Left ventricle myocardium superior (tissue), 1 donor: ENCODE results near the gene ORC4. TPM values are rescaled to one million over a fixed set of nuclear protein-coding genes. Genes with fewer than 3 reads are reported as not detected.
A peak's percentile ranks its signal among the peaks of the same experiment; 100 is the strongest.

Experiments used
- ATAC-seq: fragments of 200-7000 bp; cut with Tn5 transposase; one replicate; pipeline ENCODE4 v1.9.1; 2020; ENCODE audit warnings: mild to moderate bottlenecking, moderate library complexity
- DNase-seq: peaks from one replicate; pipeline ENCODE4 v3.0.0-alpha.2; 2020
- intact Hi-C: fragments of 100-400 bp; cut with micrococcal nuclease; formaldehyde crosslinking; loops from one replicate; pipeline ENCODE4 v1.11.0; 2022
- long read RNA-seq: library from polyadenylated mRNA; unstranded; transcript quantifications from one replicate; pipeline ENCODE4 v2.0.0, GENCODE V29; 2021
- total RNA-seq: library from RNA; stranded (reverse); fragmentation: NEBNext Ultra II Directional; extraction: Animal tissue kit (Norgen Biotek cat#: 25700); gene quantifications from one replicate; pipeline ENCODE4 v1.2.1, GENCODE V29; 2021
- donor health status: DM: no; HTN: yes; CAD: no; lungs with severe emphysema.

The ORC4 gene
- total RNA-seq, result 49.2 TPM
- long read RNA-seq, full-length matches to known transcripts, result 44 of 62 reads
- long read RNA-seq, partial matches to known transcripts, result 4 of 62 reads
- long read RNA-seq, other reads (novel, unspliced or antisense), result 14 of 62 reads

- DNase-seq (peak; percentile 97), ATAC-seq (peak; percentile 99)
- intact Hi-C loops, result no loop called here
Observed at GRCh38 chr2:148020111-148021058, at the start of gene ORC4. Gene ORC4 (minus strand): TSS chr2:148020737. CDS start chr2:147975958, 44,779 bp downstream.

GRCh38 chr2:148067801-148068200, 47.3 kb upstream of the ORC4 start:
- no peak for ATAC-seq
- intact Hi-C loops, result no loop called here

DNA sequence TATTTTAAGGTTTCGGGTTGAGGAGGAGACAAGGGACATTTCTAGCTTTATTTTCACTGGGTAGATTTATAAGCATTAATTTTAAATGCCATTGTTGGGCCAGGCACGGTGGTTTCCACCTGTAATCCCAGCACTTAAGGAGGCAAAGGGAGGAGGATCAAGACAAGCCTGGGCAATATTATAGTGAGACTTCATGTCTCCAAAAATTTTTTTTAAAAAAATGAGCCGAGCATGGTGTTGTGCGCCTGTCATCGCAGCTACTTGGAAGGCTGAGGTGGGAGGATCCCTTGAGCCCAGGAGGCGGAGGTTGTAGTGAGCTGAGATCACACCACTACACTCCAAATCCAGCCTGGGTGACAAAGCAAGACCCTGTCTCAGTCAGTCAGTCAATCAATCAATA, 45.4 kb upstream of the ORC4 start:
- ATAC-seq (no peak), DNase-seq (no peak)
- intact Hi-C loops, result no loop called here

More at GRCh38 chr2:148067801-148068200, 47.3 kb upstream of the ORC4 start:
- no peak for DNase-seq

DNA sequence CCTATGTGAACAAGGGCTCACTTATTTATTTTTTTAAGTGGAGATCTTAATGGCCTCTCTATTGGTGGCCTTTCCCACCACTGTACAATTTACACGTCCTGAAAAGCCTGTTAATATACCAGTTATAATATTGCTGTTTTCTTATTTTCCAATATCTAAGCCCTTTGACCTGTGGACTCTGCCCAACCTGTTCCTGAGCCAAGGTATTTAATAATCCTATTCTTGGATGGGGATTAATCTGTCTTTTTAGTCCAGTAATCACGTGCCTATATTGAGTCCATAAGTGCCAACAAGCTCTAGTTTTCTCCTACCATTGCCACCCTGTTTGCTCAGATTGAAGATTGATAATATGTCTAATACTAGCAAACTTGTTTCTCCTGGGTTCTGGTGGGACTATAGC, 43.1 kb upstream of the ORC4 start:
- no peak for ATAC-seq
- no peak for DNase-seq
- intact Hi-C loops, result no loop called here

DNA sequence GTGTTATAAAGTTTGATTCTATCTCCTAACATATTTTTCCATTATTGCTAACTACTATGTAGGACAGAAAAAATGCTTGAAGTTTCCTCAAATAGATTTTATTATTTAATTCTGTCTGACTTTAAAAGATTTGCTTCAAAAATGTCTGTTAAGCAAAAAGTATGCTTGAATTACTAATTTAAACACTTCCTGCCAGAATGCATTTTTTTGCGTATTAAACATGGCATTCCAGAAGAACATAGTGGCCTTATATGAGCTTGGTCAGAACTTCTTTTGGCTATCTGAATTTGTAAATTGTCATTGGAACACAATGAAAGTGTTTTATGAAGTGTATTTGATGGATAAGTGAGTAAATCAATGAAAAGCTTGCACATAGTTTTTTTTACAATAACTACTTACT, 38.1 kb upstream of the ORC4 start:
- DNase-seq, result no peak
- ATAC-seq, result no peak
- intact Hi-C loops, result no loop called here

GRCh38 chr2:148052687-148053086, 32.1 kb upstream of the ORC4 start:
- ATAC-seq, result no peak
- intact Hi-C loops, result no loop called here

DNA sequence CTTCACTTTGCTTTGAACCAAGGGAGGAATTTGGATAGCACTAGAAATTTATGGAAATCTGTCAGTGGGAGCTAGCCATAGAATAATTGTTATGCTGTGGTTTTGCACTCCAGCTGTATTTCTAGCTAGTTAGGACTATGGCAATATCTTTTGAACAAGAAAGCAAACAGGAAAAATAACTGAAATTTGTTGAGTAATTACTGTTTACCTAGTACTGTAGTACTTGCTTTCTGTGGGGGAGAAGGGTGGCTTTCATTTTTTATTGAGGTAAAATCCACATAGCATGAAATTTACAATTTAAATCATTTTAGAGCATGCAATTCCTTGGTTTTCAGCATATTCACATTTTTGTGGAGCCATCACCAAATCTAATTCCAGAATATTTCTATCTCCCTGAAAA, 28.7 kb upstream of the ORC4 start:
- no peak for ATAC-seq
- no peak for DNase-seq
- intact Hi-C loops, result no loop called here

More at GRCh38 chr2:148052687-148053086, 32.1 kb upstream of the ORC4 start:
- DNase-seq, result no peak

DNA sequence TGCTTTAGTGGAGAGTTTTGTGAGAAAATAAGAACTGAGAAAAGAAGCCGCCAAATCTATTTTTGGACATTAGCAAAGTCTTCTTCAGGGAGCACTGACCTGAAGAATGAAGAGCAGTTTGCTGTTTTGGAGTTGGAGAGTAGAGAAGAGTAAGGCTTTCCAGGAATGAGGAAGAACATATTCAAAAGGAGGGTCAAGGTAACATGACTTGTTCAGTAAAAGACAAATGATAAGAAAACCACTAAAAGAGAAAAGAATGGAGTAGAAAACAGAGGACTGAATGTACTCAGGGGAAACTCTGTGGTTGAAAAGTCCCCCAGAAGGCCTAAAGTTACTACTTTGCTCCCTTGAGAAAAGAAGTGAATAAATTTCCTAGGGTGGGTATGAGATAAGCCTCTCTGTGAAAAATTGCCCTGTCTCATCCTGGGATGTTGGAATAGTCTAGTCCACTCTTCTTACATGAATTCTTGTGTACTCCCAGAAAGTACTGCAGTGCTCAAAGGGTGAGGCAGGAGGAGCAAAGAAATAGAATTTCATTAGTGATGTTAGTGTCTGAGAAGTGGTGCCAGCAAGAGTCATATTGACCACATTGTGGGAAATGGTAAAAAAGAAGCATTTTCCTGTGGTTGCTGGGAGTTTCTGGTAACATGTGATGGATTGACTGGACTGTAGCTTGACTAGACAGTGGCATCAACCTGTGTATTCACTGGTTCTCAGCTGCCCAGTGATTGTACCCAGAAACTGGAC, 28.1 kb upstream of the ORC4 start:
- ATAC-seq (no peak), DNase-seq (no peak)
- intact Hi-C loops, result no loop called here

DNA sequence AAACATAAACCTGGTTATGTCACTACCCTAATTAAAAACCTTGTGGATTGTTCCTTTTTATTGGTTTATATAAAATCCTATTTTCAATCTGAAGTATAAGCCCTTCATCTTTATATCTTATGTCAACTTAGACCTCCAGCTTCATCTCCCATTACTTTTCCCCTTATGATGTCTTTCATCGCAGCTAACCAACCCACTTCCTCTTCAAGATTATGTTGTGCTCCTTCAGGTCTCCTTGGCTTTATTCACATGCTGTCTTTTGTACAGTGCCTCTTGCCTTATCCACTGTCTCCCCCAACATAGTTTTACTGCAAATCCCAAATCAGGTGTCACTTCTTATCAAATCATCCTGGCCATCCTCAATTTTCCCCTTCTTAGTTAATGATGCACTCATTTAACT, 26.3 kb upstream of the ORC4 start:
- DNase-seq, result no peak
- intact Hi-C loops, result no loop called here
- ATAC-seq, result no peak

DNA sequence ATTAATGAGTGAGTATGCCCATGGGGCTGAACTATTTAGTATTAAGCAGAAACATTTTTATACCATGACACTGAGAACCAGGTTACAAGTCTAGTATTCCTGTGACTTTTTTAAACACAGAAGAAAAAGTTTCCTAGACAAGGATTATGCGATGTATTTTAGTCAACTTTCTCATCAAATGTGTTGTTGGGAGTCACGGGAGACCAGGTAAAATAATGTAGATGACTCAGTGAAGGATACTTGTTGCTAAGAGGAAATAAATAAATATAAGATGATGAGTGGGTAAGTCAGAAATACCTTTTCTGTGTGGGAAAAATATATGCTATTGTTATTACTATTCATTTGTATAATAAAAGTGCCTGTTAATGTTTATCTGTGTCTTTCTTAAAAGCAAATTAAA, 23.8 kb upstream of the ORC4 start:
- DNase-seq (no peak), ATAC-seq (no peak)
- intact Hi-C loops, result no loop called here

- intact Hi-C loops, result no loop called here
- no peak for DNase-seq
- ATAC-seq, result no peak
Observed at GRCh38 chr2:148042219-148042618, 21.7 kb upstream of the ORC4 start.

GRCh38 chr2:148039783-148040182, 19.2 kb upstream of the ORC4 start:
- DNase-seq (no peak), ATAC-seq (no peak)
- intact Hi-C loops, result no loop called here

DNA sequence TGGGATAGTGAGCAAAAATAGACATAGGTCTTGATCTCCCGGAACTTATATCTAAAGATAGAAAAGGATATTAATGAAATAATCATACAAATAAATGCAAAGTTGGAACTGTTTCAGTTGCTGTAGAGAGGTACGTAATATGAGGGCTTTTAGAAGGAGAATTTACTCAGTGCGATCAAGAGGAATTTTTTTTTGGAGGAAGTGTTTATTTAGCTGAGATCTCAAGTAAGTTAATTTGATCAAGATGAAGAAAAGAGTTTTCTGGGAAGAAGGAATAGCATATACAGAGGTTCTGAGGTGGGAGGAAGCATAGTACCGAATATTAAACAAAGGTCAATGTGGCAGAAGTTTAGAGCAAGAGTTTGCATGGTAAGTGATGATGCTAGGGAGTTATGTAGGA, 11.7 kb upstream of the ORC4 start:
- DNase-seq (no peak), ATAC-seq (no peak)
- intact Hi-C loops, result no loop called here

DNA sequence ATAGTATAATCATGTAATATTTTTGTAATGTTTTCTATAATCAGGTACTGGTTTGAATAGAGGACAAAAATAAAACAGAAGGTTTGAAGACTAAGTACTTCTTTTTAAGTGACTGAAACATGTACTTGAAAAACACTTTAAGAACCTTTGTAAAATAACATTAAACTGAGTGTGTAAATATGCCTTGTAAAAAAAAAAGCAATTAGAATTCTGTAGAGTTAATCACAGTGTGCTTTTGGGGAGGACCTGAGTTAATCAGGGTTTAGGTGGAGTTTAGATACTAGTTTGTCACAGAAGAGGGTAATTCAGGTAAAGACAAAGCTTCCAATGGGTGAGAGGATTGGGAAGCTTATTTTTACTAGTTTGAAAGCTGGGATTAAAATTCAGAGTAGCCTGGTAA, 10.6 kb upstream of the ORC4 start:
- ATAC-seq (no peak), DNase-seq (no peak)
- intact Hi-C loops, result no loop called here

- DNase-seq, result no peak
- no peak for ATAC-seq
- intact Hi-C loops, result no loop called here
Observed at GRCh38 chr2:148028781-148029180, 8.2 kb upstream of the ORC4 start.

- DNase-seq, result no peak
- intact Hi-C loops, result no loop called here
- ATAC-seq, result no peak
Observed at GRCh38 chr2:148027822-148028221, 7.3 kb upstream of the ORC4 start.

- intact Hi-C loops, result no loop called here
- DNase-seq (no peak), ATAC-seq (no peak)
Observed at GRCh38 chr2:148026573-148026972, 6.0 kb upstream of the ORC4 start.

- DNase-seq (no peak), ATAC-seq (no peak)
- intact Hi-C loops, result no loop called here
Observed at GRCh38 chr2:148023861-148024260, 3.3 kb upstream of the ORC4 start.

- DNase-seq (no peak), ATAC-seq (no peak)
- intact Hi-C loops, result no loop called here
Observed at GRCh38 chr2:148022882-148023281, 2.3 kb upstream of the ORC4 start.

DNA sequence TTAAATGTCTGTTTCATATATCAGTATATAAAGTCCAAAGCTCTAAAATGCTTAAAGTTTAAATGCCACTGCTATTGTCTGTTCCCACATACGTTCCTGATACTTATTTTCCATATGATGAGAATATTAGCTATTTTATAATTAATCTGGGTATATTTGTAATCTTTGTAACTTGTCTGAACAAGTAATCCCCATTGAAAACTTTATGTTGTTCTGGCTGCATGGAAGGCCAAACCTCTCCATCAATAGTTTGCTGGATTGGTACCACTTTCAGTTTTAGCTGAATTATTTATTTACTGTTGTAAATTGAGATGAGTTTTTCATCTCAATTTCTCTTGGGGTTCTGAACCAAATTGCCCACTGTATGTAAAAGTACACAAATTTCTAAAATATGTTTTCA, 1.8 kb upstream of the ORC4 start:
- no peak for DNase-seq
- intact Hi-C loops, result no loop called here
- ATAC-seq, result no peak
